Peyer's patch (tissue), 4 donors: ENCODE results near the gene ST6GAL1. TPM values are rescaled to one million over a fixed set of nuclear protein-coding genes. Genes with fewer than 3 reads are reported as not detected.
A peak's percentile ranks its signal among the peaks of the same experiment; 100 is the strongest.

Experiments used
- DNase-seq, 3 donors: peaks; one replicate each; pipeline ENCODE4 v3.0.0-alpha.2; 2017 to 2019
- H3K27ac ChIP-seq, 4 donors: fragments of 200-600 bp; sonication (generic); one replicate each; pipeline ENCODE4 v1.5.1; 2016 to 2019
- H3K27me3 ChIP-seq, 2 donors: fragments of 200-600 bp; sonication (generic); one replicate each; pipeline ENCODE4 v1.5.1; 2019
- H3K36me3 ChIP-seq, 3 donors: fragments of 200-600 bp; sonication (generic); one replicate each; pipeline ENCODE4 v1.5.1; 2016 to 2019
- H3K4me1 ChIP-seq, 4 donors: fragments of 200-600 bp; sonication (generic); one replicate each; pipeline ENCODE4 v1.5.1; 2016 to 2019
- H3K4me3 ChIP-seq, 4 donors: fragments of 200-600 bp; sonication (generic); 1 replicate in 3 of 4; 2 replicates in 1 of 4; pipeline ENCODE4 v1.5.1; 2016 to 2019; ENCODE audit warnings: mild to moderate bottlenecking in 1 of 4
- H3K9me3 ChIP-seq, 4 donors: fragments of 200-600 bp; sonication (generic); one replicate each; pipeline ENCODE4 v1.5.1; 2016 to 2019; ENCODE audit warnings: mild to moderate bottlenecking in 1 of 4
- POLR2A ChIP-seq, 2 donors: fragments of 450-650 bp; IDR thresholded peaks; one replicate each; pipeline ENCODE4 v1.5.1; 2017; ENCODE audit warnings: antibody characterized with exemption in 2 of 2, mild to moderate bottlenecking in 2 of 2, moderate library complexity in 2 of 2
- total RNA-seq, 4 donors: library from RNA; depleted of rRNA; stranded (reverse); fragments of >200 nt; gene quantifications; one replicate each; pipeline ENCODE4 v1.1.0, GENCODE V29; 2016
- TF ChIP-seq, protein P1 (sequence below), 6 experiments: fragments of 450-650 bp in 4 of 6; fragments of 200-600 bp in 2 of 6; sonication (generic) in 1 of 6; IDR thresholded peaks; one replicate each; pipeline ENCODE4 v1.5.1; 2017 to 2019; ENCODE audit warnings: antibody characterized with exemption in 6 of 6, mild to moderate bottlenecking in 3 of 6, moderate library complexity in 1 of 6

The ST6GAL1 gene
- total RNA-seq, 4 donors from 2014 or later: 3.7 to 96.6 (median 14.9) TPM

DNA sequence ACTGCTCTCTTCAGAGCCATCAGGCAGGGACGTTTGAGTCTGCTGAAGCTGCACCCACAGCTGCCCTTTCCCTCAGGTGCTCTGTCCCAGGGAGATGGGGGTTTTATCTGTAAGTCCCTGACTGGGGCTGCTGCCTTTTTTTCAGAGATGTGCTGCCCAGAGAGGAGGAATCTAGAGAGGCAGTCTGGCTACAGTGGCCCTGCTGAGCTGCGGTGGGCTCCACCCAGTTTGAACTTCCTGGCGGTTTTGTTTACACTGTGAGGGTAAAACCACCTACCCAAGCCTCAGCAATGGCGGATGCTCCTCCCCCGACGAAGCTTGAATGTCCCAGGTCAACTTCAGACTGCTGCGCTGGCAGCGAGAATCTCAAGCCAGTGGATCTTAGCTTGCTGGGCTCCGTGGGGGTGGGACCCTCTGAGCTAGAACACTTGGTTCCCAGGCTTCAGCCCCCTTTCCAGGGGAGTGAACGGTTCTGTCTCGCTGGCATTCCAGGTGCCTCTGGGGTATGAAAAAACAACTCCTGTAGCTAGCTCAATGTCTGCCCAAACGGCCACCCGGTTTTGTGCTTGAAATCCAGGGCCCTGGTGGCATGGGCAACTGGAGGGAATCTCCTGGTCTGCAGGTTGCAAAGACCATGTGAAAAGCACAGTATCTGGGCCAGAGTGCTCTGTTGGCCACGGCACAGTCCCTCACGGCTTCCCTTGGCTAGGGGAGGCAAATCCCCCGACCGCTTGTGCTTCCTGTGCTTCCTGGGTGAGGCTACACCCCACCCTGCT is 21.1 kb upstream of the ST6GAL1 start:
- Histone ChIP-seq H3K4me3 (peak overlapping the region; percentile 6 to 24 (median 8)), H3K4me1 (peaks cover 0 to 12% (median 3%) of the 10 kb centered on the region in 4 donors), H3K27me3 (no peaks in the 10 kb centered on the region), H3K9me3 (no peaks in the 10 kb centered on the region), H3K27ac (peak overlapping the region in 3 of 4 donors; percentile 39 to 80 (median 64)), H3K36me3 (no peaks in the 10 kb centered on the region)
- peak in 2 of 3 donors; percentile 88 to 93 for DNase-seq
- no peak for TF ChIP-seq POLR2A (IDR thresholded peaks at IDR 0.05)
- TF ChIP-seq, protein P1, sequence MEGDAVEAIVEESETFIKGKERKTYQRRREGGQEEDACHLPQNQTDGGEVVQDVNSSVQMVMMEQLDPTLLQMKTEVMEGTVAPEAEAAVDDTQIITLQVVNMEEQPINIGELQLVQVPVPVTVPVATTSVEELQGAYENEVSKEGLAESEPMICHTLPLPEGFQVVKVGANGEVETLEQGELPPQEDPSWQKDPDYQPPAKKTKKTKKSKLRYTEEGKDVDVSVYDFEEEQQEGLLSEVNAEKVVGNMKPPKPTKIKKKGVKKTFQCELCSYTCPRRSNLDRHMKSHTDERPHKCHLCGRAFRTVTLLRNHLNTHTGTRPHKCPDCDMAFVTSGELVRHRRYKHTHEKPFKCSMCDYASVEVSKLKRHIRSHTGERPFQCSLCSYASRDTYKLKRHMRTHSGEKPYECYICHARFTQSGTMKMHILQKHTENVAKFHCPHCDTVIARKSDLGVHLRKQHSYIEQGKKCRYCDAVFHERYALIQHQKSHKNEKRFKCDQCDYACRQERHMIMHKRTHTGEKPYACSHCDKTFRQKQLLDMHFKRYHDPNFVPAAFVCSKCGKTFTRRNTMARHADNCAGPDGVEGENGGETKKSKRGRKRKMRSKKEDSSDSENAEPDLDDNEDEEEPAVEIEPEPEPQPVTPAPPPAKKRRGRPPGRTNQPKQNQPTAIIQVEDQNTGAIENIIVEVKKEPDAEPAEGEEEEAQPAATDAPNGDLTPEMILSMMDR (IDR thresholded peaks at IDR 0.05): peak in 1 of 6 experiments; percentile 3

DNA sequence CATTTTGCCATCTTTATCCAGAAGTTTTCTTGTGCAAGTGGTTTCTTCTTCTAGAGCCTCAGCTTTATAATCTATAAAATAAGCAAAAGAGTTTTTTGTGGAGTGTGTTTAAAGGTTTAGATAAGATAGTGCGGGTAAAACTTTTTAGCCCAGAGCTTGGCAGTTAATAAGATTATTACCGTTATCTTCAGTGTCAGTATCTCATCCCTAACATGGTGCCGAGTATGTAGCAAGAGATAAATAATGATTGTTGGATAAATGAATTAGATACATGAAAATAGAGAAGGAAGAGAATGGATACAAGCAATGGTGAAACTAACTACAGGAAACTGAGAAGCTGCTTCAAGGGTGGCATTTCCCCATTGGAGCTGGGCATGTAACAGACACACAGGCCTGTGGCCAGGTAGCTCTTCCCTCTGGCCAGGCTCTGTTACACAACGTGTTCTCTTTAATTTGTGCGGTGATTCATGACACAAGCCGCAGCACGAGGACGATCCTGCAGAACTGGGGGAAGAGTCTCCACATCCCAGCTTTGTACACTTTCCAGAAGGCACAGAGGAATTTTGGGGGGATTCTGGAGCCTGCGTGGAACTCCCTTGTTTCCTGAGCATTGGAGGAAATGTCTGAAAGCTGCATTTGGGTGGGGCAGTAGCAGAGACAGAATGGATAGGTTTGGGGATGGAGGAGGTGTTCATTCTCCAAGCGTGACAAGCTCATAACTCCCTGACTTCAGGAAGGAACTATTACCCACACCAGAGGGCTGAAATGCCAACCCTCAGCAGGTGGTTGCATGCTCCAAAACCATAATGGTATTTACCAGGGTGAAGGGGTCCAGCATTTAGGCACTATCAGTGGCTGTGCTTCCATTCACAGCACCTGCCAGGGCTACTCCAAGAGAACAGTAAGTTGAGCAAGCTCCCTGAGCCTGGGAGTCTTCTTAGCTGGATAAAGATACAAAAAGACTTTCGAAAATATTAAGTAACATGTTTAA is 14.2 kb upstream of the ST6GAL1 start:
- H3K36me3 ChIP-seq: no peaks in the 10 kb centered on the region
- H3K27ac ChIP-seq: no peak overlapping the region
- H3K27me3 ChIP-seq: no peaks in the 10 kb centered on the region
- TF ChIP-seq, protein P1 (IDR thresholded peaks at IDR 0.05): no peak
- TF ChIP-seq POLR2A (IDR thresholded peaks at IDR 0.05): no peak
- no peaks in the 10 kb centered on the region for H3K9me3 ChIP-seq
- H3K4me1 ChIP-seq: no peaks in the 10 kb centered on the region
- DNase-seq: no peak
- no peak overlapping the region for H3K4me3 ChIP-seq

DNA sequence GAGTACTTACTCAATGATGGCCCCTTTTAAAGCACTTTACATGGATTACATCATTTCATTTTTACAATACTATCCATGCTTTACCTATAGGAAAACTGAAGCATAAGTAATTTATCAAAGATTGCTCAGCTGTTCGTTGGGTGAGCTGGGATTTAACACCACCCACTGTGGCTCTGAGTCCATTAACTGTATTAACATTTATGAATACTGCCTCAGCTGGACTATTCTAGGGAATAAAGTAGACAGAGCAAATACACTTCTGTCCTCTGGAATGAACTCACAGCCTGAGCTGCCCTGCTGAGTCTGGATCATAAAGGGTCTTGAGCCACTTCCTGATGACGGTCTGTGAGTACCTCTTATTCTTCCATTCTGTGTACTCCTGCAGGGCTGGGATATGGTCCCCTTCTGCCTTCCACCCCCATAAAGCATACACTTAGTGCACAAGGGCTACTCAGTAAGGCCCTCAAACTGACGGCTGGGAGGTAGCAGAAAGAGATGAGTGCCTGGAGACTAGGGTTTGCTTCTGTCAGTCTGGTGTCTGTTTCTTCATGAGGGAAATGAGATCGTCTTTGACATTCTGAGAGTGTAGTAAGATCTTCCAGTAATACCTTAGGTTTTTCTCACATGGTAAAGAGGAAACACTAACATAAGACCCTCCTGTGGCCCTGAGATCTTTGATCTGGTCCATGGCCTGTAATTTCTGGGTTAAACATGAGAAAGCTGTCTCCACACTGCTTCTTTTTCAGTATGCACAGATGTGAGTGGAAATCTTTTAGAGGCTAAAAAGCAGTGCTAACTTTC is 12.6 kb upstream of the ST6GAL1 start:
- Histone ChIP-seq H3K4me1 (no peaks in the 10 kb centered on the region), H3K27ac (no peak overlapping the region), H3K36me3 (no peaks in the 10 kb centered on the region), H3K4me3 (no peak overlapping the region), H3K9me3 (no peaks in the 10 kb centered on the region), H3K27me3 (no peaks in the 10 kb centered on the region)
- DNase-seq: no peak
- no peak for TF ChIP-seq POLR2A (IDR thresholded peaks at IDR 0.05)
- TF ChIP-seq, protein P1 (IDR thresholded peaks at IDR 0.05): no peak

DNA sequence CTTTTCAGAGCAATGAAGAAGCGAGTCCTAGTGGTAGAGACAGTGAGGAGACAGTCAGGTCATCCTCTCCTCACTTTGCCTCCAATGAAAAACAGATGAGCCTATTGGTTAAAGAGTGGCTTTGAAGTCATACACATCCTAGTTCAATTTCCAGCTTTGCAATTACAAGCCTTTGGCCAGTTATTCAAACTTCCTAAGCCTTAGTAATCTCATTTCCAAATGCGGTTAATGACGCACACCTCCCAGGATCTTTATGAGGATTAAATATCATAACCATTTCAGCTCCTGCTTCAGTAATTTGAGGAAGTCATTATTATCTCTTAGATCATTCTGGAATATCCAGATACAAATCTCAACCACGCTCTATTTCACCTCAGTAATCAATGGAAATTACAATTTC is 10.0 kb upstream of the ST6GAL1 start:
- Histone ChIP-seq H3K27me3 (no peaks in the 10 kb centered on the region), H3K4me3 (no peak overlapping the region), H3K9me3 (no peaks in the 10 kb centered on the region), H3K27ac (no peak overlapping the region), H3K4me1 (no peaks in the 10 kb centered on the region), H3K36me3 (no peaks in the 10 kb centered on the region)
- TF ChIP-seq, protein P1 (IDR thresholded peaks at IDR 0.05): no peak
- no peak for TF ChIP-seq POLR2A (IDR thresholded peaks at IDR 0.05)
- DNase-seq: no peak

DNA sequence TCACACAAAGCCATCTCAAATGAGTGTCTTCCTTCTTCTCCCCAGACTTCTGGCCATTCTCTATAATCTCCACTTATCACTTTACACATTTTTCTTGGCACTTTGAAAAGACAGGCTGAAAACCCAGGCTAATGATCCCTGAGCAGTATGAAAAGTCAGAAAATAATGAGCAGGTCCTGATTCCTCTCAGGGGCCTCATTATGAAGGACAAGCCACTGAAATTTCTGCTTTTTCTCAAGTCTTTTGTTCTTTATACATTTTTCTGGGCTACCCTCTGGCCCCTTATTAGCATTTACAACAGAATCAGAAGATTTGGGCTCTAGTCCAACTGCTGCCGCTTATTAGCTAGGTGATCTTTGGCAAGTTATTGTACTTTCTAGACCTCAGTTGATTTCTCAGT is 9.5 kb upstream of the ST6GAL1 start:
- no peaks in the 10 kb centered on the region for H3K27me3 ChIP-seq
- no peaks in the 10 kb centered on the region for H3K4me1 ChIP-seq
- no peaks in the 10 kb centered on the region for H3K9me3 ChIP-seq
- H3K4me3 ChIP-seq: no peak overlapping the region
- H3K27ac ChIP-seq: no peak overlapping the region
- TF ChIP-seq, protein P1 (IDR thresholded peaks at IDR 0.05): no peak
- no peak for TF ChIP-seq POLR2A (IDR thresholded peaks at IDR 0.05)
- no peaks in the 10 kb centered on the region for H3K36me3 ChIP-seq
- no peak for DNase-seq
